H1 (cell line): ENCODE data around the gene BZW1. TPM values are rescaled to one million over a fixed set of nuclear protein-coding genes. Genes with fewer than 3 reads are reported as not detected.

Source experiments
- CTCF ChIA-PET: fragments of 300-600 bp; sonication (Branson Sonifier 250); formaldehyde crosslinking; loops from one replicate; lab custom pipeline; 2021; ENCODE audit not compliant: partially characterized antibody; lab: Charles Lee
- POLR2A ChIA-PET: fragments of 300-600 bp; sonication (Branson Sonifier 250); formaldehyde crosslinking; loops from one replicate; lab custom pipeline; 2021; ENCODE audit warnings: inconsistent platforms; ENCODE audit not compliant: partially characterized antibody; lab: Charles Lee
- DNase-seq, 2 experiments: peaks; one replicate each; pipeline versions ENCODE4 v3.0.0 to v3.0.0-alpha.2; 2010 to 2022; ENCODE audit warnings: low spot score in 2 of 2, low read depth in 1 of 2, mixed read lengths in 1 of 2
- FAIRE-seq: peaks from 2 replicates; lab custom pipeline; 2011; peaks lifted over from hg19 to GRCh38; lab: Jason Lieb, UNC
- H2AFZ ChIP-seq: 2 replicates; pipeline ENCODE4 v1.8.1; 2012; ENCODE audit warnings: low read length, inconsistent platforms
- H2AK5ac ChIP-seq: 2 replicates; pipeline ENCODE4 v1.6.1; 2013; ENCODE audit warnings: low read depth, low read length
- H2BK120ac ChIP-seq: replicated peaks from 2 replicates; pipeline ENCODE3; 2013; ENCODE audit warnings: low read depth, low read length, inconsistent platforms
- H2BK12ac ChIP-seq: 2 replicates; pipeline ENCODE4 v1.6.1; 2013; ENCODE audit warnings: low read depth, low read length
- H2BK15ac ChIP-seq: 2 replicates; pipeline ENCODE4 v1.6.1; 2013; ENCODE audit warnings: low read length
- H2BK20ac ChIP-seq: 2 replicates; pipeline ENCODE4 v1.6.1; 2013; ENCODE audit warnings: low read length
- H2BK5ac ChIP-seq: 2 replicates; pipeline ENCODE4 v1.6.1; 2013; ENCODE audit warnings: low read depth, low read length
- H3K14ac ChIP-seq: 2 replicates; pipeline ENCODE4 v1.6.1; 2013; ENCODE audit warnings: inconsistent platforms; ENCODE audit not compliant: insufficient read length
- H3K18ac ChIP-seq: 2 replicates; pipeline ENCODE4 v1.6.1; 2013; ENCODE audit warnings: low read length; ENCODE audit errors: extremely low read depth
- H3K23ac ChIP-seq: 2 replicates; pipeline ENCODE4 v1.6.1; 2013; ENCODE audit warnings: inconsistent platforms; ENCODE audit not compliant: insufficient read length
- H3K23me2 ChIP-seq: 2 replicates; pipeline ENCODE4 v1.6.1; 2013; ENCODE audit warnings: low read depth, low read length
- H3K27ac ChIP-seq: 2 replicates; pipeline ENCODE4 v1.6.1; 2011; ENCODE audit warnings: low read depth, low read length, inconsistent platforms
- H3K27me3 ChIP-seq, 4 experiments: replicated peaks in 1 of 4; 1 replicate in 1 of 4; 2 replicates in 3 of 4; pipeline versions ENCODE4 v1.6.1 to v1.8.1; 2011 to 2013; ENCODE audit warnings: low read length in 3 of 4, mild to moderate bottlenecking in 3 of 4, inconsistent platforms in 2 of 4, mixed read lengths in 2 of 4, moderate library complexity in 1 of 4; ENCODE audit not compliant: control insufficient read depth in 3 of 4, insufficient read depth in 3 of 4; ENCODE audit errors: extremely low read depth in 1 of 4
- H3K36me3 ChIP-seq, 4 experiments: 2 replicates each; pipeline versions ENCODE4 v1.6.1 to v1.8.1; 2011 to 2013; ENCODE audit warnings: mild to moderate bottlenecking in 4 of 4, low read length in 3 of 4, moderate library complexity in 2 of 4, control low read depth in 1 of 4, inconsistent platforms in 1 of 4; ENCODE audit not compliant: insufficient read depth in 4 of 4, control insufficient read depth in 2 of 4
- H3K4ac ChIP-seq: replicated peaks from 2 replicates; pipeline ENCODE3; 2013; ENCODE audit warnings: low read length, low read depth, mixed read lengths, inconsistent platforms; ENCODE audit not compliant: insufficient read length
- H3K4me1 ChIP-seq, 4 experiments: replicated peaks in 1 of 4; 1 replicate in 1 of 4; 2 replicates in 3 of 4; pipeline versions ENCODE4 v1.6.1 to v1.8.1; 2011 to 2013; ENCODE audit warnings: low read length in 3 of 4, inconsistent platforms in 2 of 4, mixed read lengths in 1 of 4; ENCODE audit not compliant: insufficient read depth in 4 of 4, control insufficient read depth in 3 of 4
- H3K4me2 ChIP-seq, 2 experiments: 2 replicates each; pipeline versions ENCODE4 v1.6.1 to v1.8.1; 2011 to 2013; ENCODE audit warnings: low read depth in 2 of 2, low read length in 2 of 2, control low read depth in 1 of 2, inconsistent platforms in 1 of 2, mild to moderate bottlenecking in 1 of 2; ENCODE audit not compliant: insufficient read depth in 1 of 2
- H3K4me3 ChIP-seq, 4 experiments: fragments of 200-600, 300-600 bp in 1 of 4; sonication (generic), shearing (Covaris generic), sonication (Bioruptor Twin) in 1 of 4; 2 replicates each; pipeline versions ENCODE4 v1.5.1 to v1.8.1; 2011 to 2016; ENCODE audit warnings: low read length in 4 of 4, low read depth in 3 of 4, control low read depth in 2 of 4, inconsistent platforms in 2 of 4, mild to moderate bottlenecking in 2 of 4, mixed read lengths in 1 of 4, moderate library complexity in 1 of 4; ENCODE audit not compliant: insufficient read depth in 2 of 4; ENCODE audit errors: extremely low read depth in 1 of 4
- H3K56ac ChIP-seq: replicated peaks from 2 replicates; pipeline ENCODE3; 2013; ENCODE audit warnings: low read depth, mild to moderate bottlenecking, mixed read lengths, low read length, inconsistent platforms; ENCODE audit not compliant: insufficient read length
- H3K79me1 ChIP-seq: 2 replicates; pipeline ENCODE4 v1.6.1; 2013; ENCODE audit warnings: low read depth, low read length, control low read depth
- H3K79me2 ChIP-seq, 2 experiments: 2 replicates each; pipeline versions ENCODE4 v1.6.1 to v1.8.1; 2012 to 2013; ENCODE audit warnings: low read length in 2 of 2, mild to moderate bottlenecking in 2 of 2, inconsistent platforms in 1 of 2; ENCODE audit not compliant: insufficient read depth in 2 of 2, control insufficient read depth in 1 of 2
- H3K9ac ChIP-seq, 4 experiments: replicated peaks in 1 of 4; 1 replicate in 1 of 4; 2 replicates in 3 of 4; pipeline versions ENCODE4 v1.6.1 to v1.8.1; 2011 to 2013; ENCODE audit warnings: low read depth in 3 of 4, low read length in 3 of 4, control low read depth in 2 of 4, mild to moderate bottlenecking in 2 of 4, moderate library complexity in 2 of 4, inconsistent platforms in 1 of 4; ENCODE audit errors: extremely low read depth in 1 of 4
- H3K9me3 ChIP-seq, 2 experiments: 2 replicates each; pipeline versions ENCODE4 v1.6.1 to v1.8.1; 2012 to 2013; ENCODE audit warnings: mild to moderate bottlenecking in 2 of 2, moderate library complexity in 2 of 2, control low read depth in 1 of 2, inconsistent platforms in 1 of 2, low read depth in 1 of 2, low read length in 1 of 2, mixed read lengths in 1 of 2; ENCODE audit not compliant: insufficient read depth in 2 of 2
- H4K20me1 ChIP-seq, 2 experiments: replicated peaks in 1 of 2; 2 replicates each; pipeline versions ENCODE3 to v1.8.1; 2011 to 2013; ENCODE audit warnings: inconsistent platforms in 2 of 2, low read length in 2 of 2, mild to moderate bottlenecking in 1 of 2; ENCODE audit not compliant: insufficient read depth in 2 of 2, control insufficient read depth in 1 of 2
- H4K5ac ChIP-seq: 2 replicates; pipeline ENCODE4 v1.6.1; 2013; ENCODE audit warnings: low read length, low read depth, mixed read lengths, inconsistent platforms; ENCODE audit not compliant: insufficient read length
- H4K8ac ChIP-seq: 2 replicates; pipeline ENCODE4 v1.8.0; 2013; ENCODE audit warnings: mild to moderate bottlenecking, moderate library complexity, low read length, inconsistent platforms; ENCODE audit not compliant: insufficient read depth; ENCODE audit errors: extremely low read depth
- H4K91ac ChIP-seq: replicated peaks from 2 replicates; pipeline ENCODE3; 2013; ENCODE audit warnings: low read length, mixed read lengths, inconsistent platforms; ENCODE audit not compliant: insufficient read length
- BRCA1 ChIP-seq: IDR thresholded peaks from 2 replicates; pipeline ENCODE4 v1.6.1; 2012; ENCODE audit warnings: low read depth, low read length, improper control_type of control experiment
- CBX8 ChIP-seq: fragments of 300-800, 300-1000 bp; sonication (generic); IDR thresholded peaks from 2 replicates; pipeline ENCODE4 v1.7.1; 2016; ENCODE audit warnings: low read depth, low read length, borderline replicate concordance
- CEBPB ChIP-seq: IDR thresholded peaks from 2 replicates; pipeline ENCODE4 v1.6.1; 2012; ENCODE audit warnings: low read depth, low read length
- GTF2F1 ChIP-seq: IDR thresholded peaks from 2 replicates; pipeline ENCODE4 v1.6.1; 2012; ENCODE audit warnings: low read depth, low read length, improper control_type of control experiment, borderline replicate concordance
- MAFK ChIP-seq: IDR thresholded peaks from 2 replicates; pipeline ENCODE4 v1.6.1; 2012; ENCODE audit warnings: low read depth, mild to moderate bottlenecking, improper control_type of control experiment, low read length
- PHF8 ChIP-seq: fragments of 200-600 bp; sonication (generic); conservative IDR thresholded peaks from 2 replicates; pipeline ENCODE4 v1.7.1; 2012; ENCODE audit warnings: low read depth, mild to moderate bottlenecking, inconsistent platforms, low read length, moderate library complexity
- POLR2A ChIP-seq, 2 experiments: IDR thresholded peaks; 1 replicate in 1 of 2; 2 replicates in 1 of 2; pipeline ENCODE4 v1.6.1; 2011; ENCODE audit warnings: low read depth in 2 of 2, low read length in 2 of 2, mild to moderate bottlenecking in 2 of 2; ENCODE audit errors: control extremely low read depth in 1 of 2
- RFX5 ChIP-seq: IDR thresholded peaks from 2 replicates; pipeline ENCODE4 v1.6.1; 2011; ENCODE audit warnings: low read depth, low read length, improper control_type of control experiment, borderline replicate concordance
- SAP30 ChIP-seq: fragments of 300-600 bp; sonication (generic); IDR thresholded peaks from 2 replicates; pipeline ENCODE4 v1.7.1; 2012; ENCODE audit warnings: low read length, moderate library complexity, mild to moderate bottlenecking, inconsistent platforms; ENCODE audit not compliant: insufficient read depth, insufficient replicate concordance
- SP2 ChIP-seq: IDR thresholded peaks from 2 replicates; pipeline ENCODE4 v1.6.1; 2012; ENCODE audit warnings: mild to moderate bottlenecking, low read length, inconsistent platforms
- SP4 ChIP-seq: IDR thresholded peaks from 2 replicates; pipeline ENCODE4 v1.6.1; 2012; ENCODE audit warnings: low read length, inconsistent platforms
- SUZ12 ChIP-seq: fragments of 200-600 bp; sonication (generic); IDR thresholded peaks from 2 replicates; pipeline ENCODE4 v1.6.1; 2012; ENCODE audit warnings: mild to moderate bottlenecking, inconsistent platforms, low read length, moderate library complexity, mixed read lengths
- ZNF274 ChIP-seq: IDR thresholded peaks from 2 replicates; pipeline ENCODE4 v1.7.0; 2012; ENCODE audit warnings: low read length, borderline replicate concordance; ENCODE audit errors: extremely low read depth
- WGBS, 2 experiments: shearing (Covaris generic) in 1 of 2; methylation state at CpG; one replicate each; pipeline versions ENCODE4 v1.1.6 to v1.1.7; 2013 to 2015; ENCODE audit warnings: low lambda C conversion rate in 2 of 2, mixed read lengths in 2 of 2, inconsistent platforms in 1 of 2, low coverage in 1 of 2, missing lambda C conversion rate in 1 of 2; ENCODE audit not compliant: insufficient replicate concordance in 2 of 2, insufficient coverage in 1 of 2, insufficient read length in 1 of 2; ENCODE audit errors: extremely low coverage in 1 of 2, missing lambda C conversion rate in 1 of 2; 5-methylcytosine and 5-hydroxymethylcytosine counted together
- polyA plus RNA-seq, 7 experiments: library from polyadenylated mRNA; depleted of rRNA in 3 of 7; stranded (reverse) in 5 of 7; unstranded in 2 of 7; fragments of >200 nt in 5 of 7; fragments of 200-250 nt in 2 of 7; gene quantifications; 1 replicate in 5 of 7; 2 replicates in 1 of 7; 4 replicates in 1 of 7; pipeline versions ENCODE4 v1.2.1 to v1.2.3, GENCODE V29; 2011 to 2013; ENCODE audit warnings: missing spikeins in 2 of 7, mixed read lengths in 2 of 7
- total RNA-seq: library from RNA; stranded (reverse); fragmentation: NEBNext Ultra II Directional; extraction: Animal tissue kit (Norgen Biotek cat#: 25700); gene quantifications from 2 replicates; pipeline ENCODE4 v1.2.1, GENCODE V29; 2021
- TF ChIP-seq, protein P1 (sequence below): IDR thresholded peaks from 2 replicates; pipeline ENCODE4 v1.6.1; 2012; ENCODE audit warnings: low read length, inconsistent platforms

Gene BZW1
- total and polyA plus RNA-seq, 2 of the 8 experiments (the other 6 are each of a cell fraction or from before 2014, with no cell fraction given): 152 to 335 TPM

GRCh38 chr2:200795028-200795440 is 16.7 kb upstream of the BZW1 start:
- FAIRE-seq (peak; percentile 7), DNase-seq (peak in 1 of 2 experiments; percentile 54)
- Histone ChIP-seq H2BK15ac (no peak overlapping the region), H3K79me2 (no peaks in the 10 kb centered on the region), H4K91ac (no peak overlapping the region), H2AFZ (peak overlapping the region; percentile 95), H3K23ac (no peak overlapping the region), H3K4me2 (no peak overlapping the region), H2BK12ac (no peak overlapping the region), H3K9ac (no peak overlapping the region), H3K4me1 (peaks cover 0 to 4% (median 2%) of the 10 kb centered on the region in 4 experiments; a peak in 2 of 7 replicates), H2BK20ac (no peak overlapping the region), H3K14ac (no peak overlapping the region), H4K5ac (no peak overlapping the region), H3K27ac (no peak overlapping the region), H3K9me3 (no peaks in the 10 kb centered on the region), H3K4me3 (no peak overlapping the region), H3K23me2 (no peaks in the 10 kb centered on the region), H3K79me1 (no peaks in the 10 kb centered on the region), H3K4ac (no peak overlapping the region), H3K27me3 (no peaks in the 10 kb centered on the region), H3K36me3 (no peaks in the 10 kb centered on the region), H2BK5ac (no peak overlapping the region), H4K8ac (no peak overlapping the region), H3K18ac (no peak overlapping the region), H4K20me1 (no peaks in the 10 kb centered on the region), H2AK5ac (no peak overlapping the region), H3K56ac (no peak overlapping the region), H2BK120ac (no peak overlapping the region)
- POLR2A ChIA-PET: no interaction called here
- CTCF ChIA-PET: interaction anchor here (0.8 to 1.5 kb wide), 12 partner anchors 9 to 821 kb away, joined by 3 to 8 read pairs (median 4); no protein-coding TSS in a partner anchor
- WGBS, 2 experiments: 73% methylated on average over 8 of the region's 8 CpGs; no CpG with 5 or more reads in 1 of the 2 experiments
- TF ChIP-seq CBX8: no peak
- TF ChIP-seq POLR2A (IDR thresholded peaks at IDR 0.05; ENCODE audit: control extremely low read depth in 1 of 2, low read depth in 2 of 2, low read length in 2 of 2): no peak
- no peak for TF ChIP-seq PHF8
- TF ChIP-seq, protein P1, sequence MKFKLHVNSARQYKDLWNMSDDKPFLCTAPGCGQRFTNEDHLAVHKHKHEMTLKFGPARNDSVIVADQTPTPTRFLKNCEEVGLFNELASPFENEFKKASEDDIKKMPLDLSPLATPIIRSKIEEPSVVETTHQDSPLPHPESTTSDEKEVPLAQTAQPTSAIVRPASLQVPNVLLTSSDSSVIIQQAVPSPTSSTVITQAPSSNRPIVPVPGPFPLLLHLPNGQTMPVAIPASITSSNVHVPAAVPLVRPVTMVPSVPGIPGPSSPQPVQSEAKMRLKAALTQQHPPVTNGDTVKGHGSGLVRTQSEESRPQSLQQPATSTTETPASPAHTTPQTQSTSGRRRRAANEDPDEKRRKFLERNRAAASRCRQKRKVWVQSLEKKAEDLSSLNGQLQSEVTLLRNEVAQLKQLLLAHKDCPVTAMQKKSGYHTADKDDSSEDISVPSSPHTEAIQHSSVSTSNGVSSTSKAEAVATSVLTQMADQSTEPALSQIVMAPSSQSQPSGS: no peak
- no peak for TF ChIP-seq SUZ12
- TF ChIP-seq ZNF274: no peak
- no peak for TF ChIP-seq BRCA1
- TF ChIP-seq SP4: no peak
- peak; percentile 82 for TF ChIP-seq CEBPB
- no peak for TF ChIP-seq GTF2F1
- TF ChIP-seq RFX5: no peak
- TF ChIP-seq SAP30: no peak
- no peak for TF ChIP-seq SP2
- no peak for TF ChIP-seq MAFK
